HG03103 (cell line): ENCODE results near the gene RALA.

Experiments
- ATAC-seq: cut with Tn5 transposase; IDR thresholded peaks from one replicate; pipeline ENCODE4 v1.9.1; 2021; ENCODE audit warnings: low read depth; ENCODE audit not compliant: unreplicated experiment

Gene RALA

GRCh38 chr7:39609935-39610263 is 13.5 kb upstream of the RALA start:
- ATAC-seq = no peak

GRCh38 chr7:39613577-39613976 is 9.8 kb upstream of the RALA start:
- ATAC-seq = no peak

- ATAC-seq = no peak
Observed at GRCh38 chr7:39614299-39614698, 9.1 kb upstream of the RALA start.

- no peak for ATAC-seq
Observed at GRCh38 chr7:39615350-39615975, 7.9 kb upstream of the RALA start.

GRCh38 chr7:39616138-39616537 is 7.2 kb upstream of the RALA start:
- no peak for ATAC-seq

- no peak for ATAC-seq
Observed at GRCh38 chr7:39617005-39617404, 6.4 kb upstream of the RALA start.

- ATAC-seq = no peak
Observed at GRCh38 chr7:39618868-39619267, 4.5 kb upstream of the RALA start.

GRCh38 chr7:39620486-39620885 is 2.9 kb upstream of the RALA start:
- ATAC-seq = no peak

GRCh38 chr7:39621261-39621660 is 2.1 kb upstream of the RALA start:
- ATAC-seq = no peak

GRCh38 chr7:39621784-39622411 is 1.5 kb upstream of the RALA start:
- ATAC-seq = peak; percentile 30

GRCh38 chr7:39622609-39623008 is 763 bp upstream of the RALA start:
- ATAC-seq = no peak

GRCh38 chr7:39623732-39624441 is 515 bp downstream of the RALA start:
- ATAC-seq = peak; percentile 32

- no peak for ATAC-seq
Observed at GRCh38 chr7:39624442-39624807, 1.1 kb downstream of the RALA start.

- ATAC-seq = no peak
Observed at GRCh38 chr7:39624935-39625694, 1.7 kb downstream of the RALA start.

- no peak for ATAC-seq
Observed at GRCh38 chr7:39631736-39632308, 8.4 kb downstream of the RALA start.

- ATAC-seq = no peak
Observed at GRCh38 chr7:39633563-39634477, 10.4 kb downstream of the RALA start.

- ATAC-seq = no peak
Observed at GRCh38 chr7:39634478-39634805, 11.1 kb downstream of the RALA start.

- ATAC-seq = no peak
Observed at GRCh38 chr7:39637400-39637799, 14.0 kb downstream of the RALA start.

- ATAC-seq = no peak
Observed at GRCh38 chr7:39637963-39638485, 14.7 kb downstream of the RALA start.

- no peak for ATAC-seq
Observed at GRCh38 chr7:39642896-39643295, 19.5 kb downstream of the RALA start.
